Measurements from ENCODE around the gene ACOXL. TPM values are rescaled to one million over a fixed set of nuclear protein-coding genes. Genes with fewer than 3 reads are reported as not detected.

ACOXL gene
- total and polyA plus RNA-seq, 9 of the 15 experiments (the other 6 are each of a cell fraction or from before 2014, with no cell fraction given), result 0.31 to 0.56 TPM; not detected in 7

DNA sequence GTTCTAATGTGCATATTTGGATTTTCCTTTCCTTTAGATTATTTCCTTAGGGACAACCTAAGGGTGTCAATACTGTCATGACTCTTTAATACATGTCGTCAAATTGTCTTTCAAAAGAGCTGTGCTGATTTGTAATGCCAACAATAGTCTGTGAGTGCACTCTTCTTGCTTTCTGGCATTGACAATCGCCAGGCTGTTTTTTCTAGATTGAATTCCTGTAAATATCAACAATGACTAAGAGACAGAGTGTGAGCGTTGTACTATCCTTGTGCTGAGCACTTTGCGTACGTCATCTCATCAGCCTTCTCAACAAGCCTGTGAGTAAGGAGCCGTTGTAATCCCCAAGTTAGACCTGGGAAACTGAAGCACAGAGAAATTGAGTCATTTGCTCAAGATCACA lies 96.0 kb downstream of the ACOXL start (continued):
- no peak for TF ChIP-seq ZNF232 (CRISPR knock-in tag; IDR thresholded peaks at IDR 0.05)
- TF ChIP-seq, protein P1, sequence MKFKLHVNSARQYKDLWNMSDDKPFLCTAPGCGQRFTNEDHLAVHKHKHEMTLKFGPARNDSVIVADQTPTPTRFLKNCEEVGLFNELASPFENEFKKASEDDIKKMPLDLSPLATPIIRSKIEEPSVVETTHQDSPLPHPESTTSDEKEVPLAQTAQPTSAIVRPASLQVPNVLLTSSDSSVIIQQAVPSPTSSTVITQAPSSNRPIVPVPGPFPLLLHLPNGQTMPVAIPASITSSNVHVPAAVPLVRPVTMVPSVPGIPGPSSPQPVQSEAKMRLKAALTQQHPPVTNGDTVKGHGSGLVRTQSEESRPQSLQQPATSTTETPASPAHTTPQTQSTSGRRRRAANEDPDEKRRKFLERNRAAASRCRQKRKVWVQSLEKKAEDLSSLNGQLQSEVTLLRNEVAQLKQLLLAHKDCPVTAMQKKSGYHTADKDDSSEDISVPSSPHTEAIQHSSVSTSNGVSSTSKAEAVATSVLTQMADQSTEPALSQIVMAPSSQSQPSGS (CRISPR knock-in tag; IDR thresholded peaks at IDR 0.05), result no peak
- no peak for TF ChIP-seq CBX8 (IDR thresholded peaks at IDR 0.05; ENCODE audit: borderline replicate concordance, extremely low read depth, low read depth, low read length, poor library complexity, severe bottlenecking)

DNA sequence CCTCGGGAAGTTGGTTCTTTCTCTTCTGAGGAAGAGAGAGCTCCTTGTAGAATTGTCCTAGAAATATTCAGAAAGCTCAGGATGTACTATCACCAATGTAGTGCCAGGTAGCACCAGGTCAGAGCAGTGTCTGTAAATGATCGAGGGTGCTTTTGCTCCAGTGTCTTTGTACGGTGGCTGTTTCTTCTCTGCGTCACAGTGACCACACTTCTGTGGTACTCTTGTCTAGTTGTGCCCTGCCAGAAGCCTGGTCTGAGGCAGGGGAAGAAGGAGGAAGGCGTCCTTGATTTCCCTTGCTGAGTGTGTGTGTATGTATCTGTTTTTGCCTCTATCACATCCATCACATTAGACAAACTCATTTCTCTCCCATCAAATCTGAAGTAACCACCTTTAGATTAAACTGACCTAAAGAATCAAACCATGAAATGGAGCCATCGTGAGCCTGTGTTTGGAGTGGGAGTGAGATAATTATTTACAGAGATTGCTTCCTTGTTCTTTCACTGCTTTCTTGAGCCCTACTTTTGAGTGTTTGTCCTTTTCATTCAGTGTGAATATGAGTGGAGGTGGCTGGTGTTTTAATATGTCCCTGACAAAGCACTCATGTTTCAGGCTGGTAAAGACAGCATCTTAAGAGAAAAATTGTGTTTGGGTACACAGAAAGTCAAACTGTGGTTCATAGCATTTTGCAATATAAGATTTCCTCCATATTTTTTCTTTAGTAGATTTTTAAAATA lies 97.2 kb downstream of the ACOXL start:
- in situ Hi-C loops (cut with MboI), result no loop called here
- FAIRE-seq, result no peak
- DNase-seq (ENCODE audit: extremely low read depth in 1 of 4, low spot score in 3 of 4), result no peak
- Histone ChIP-seq H3K9ac (ENCODE audit: insufficient read depth in 1 of 2, low read depth in 2 of 2, low read length in 2 of 2) (no peak overlapping the region), H3K27ac (ENCODE audit: extremely low read depth, low read depth, low read length) (no peak overlapping the region), H2AFZ (ENCODE audit: low read depth, low read length) (no peak overlapping the region), H3K9me3 (replicated peaks; ENCODE audit: control insufficient read depth, insufficient read depth, low read depth, low read length) (no peaks in the 10 kb centered on the region; the same call in 1 of the 2 replicates), H3K4me1 (replicated peaks in 1 of 2; ENCODE audit: control insufficient read depth in 2 of 2, insufficient read depth in 2 of 2, low read length in 2 of 2) (no peaks in the 10 kb centered on the region), H3K27me3 (ENCODE audit: control insufficient read depth in 2 of 2, insufficient read depth in 2 of 2, low read length in 2 of 2) (peaks cover 11 to 30% of the 10 kb centered on the region in 2 experiments; a peak in 4 of 5 replicates), H4K20me1 (replicated peaks; ENCODE audit: control insufficient read depth, insufficient read depth, low read length) (no peaks in the 10 kb centered on the region), H3K4me2 (ENCODE audit: insufficient read depth, low read length) (no peak overlapping the region), H3K36me3 (ENCODE audit: control insufficient read depth, insufficient read depth, low read length) (no peaks in the 10 kb centered on the region), H3K79me2 (ENCODE audit: control insufficient read depth, insufficient read depth, low read length) (no peaks in the 10 kb centered on the region), H3K4me3 (no peak overlapping the region), H3K9me1 (ENCODE audit: control insufficient read depth, insufficient read depth, low read length) (no peaks in the 10 kb centered on the region)
- BruUV-seq (replicated peaks), result no TSS peak
- POLR2A ChIA-PET, result no interaction called here
- CTCF ChIA-PET (ENCODE audit: low intra/inter-chr PET ratio), result no interaction called here
- no peak for ATAC-seq
- 0% methylated on average over 6 of the region's 6 CpGs for WGBS (ENCODE audit: insufficient coverage, low coverage, missing lambda C conversion rate)
- intact Hi-C loops (cut with micrococcal nuclease), result no loop called here
- no peak for TF ChIP-seq TEAD4 (IDR thresholded peaks at IDR 0.05; ENCODE audit: low read length)
- TF ChIP-seq TEAD4 (CRISPR knock-in tag; IDR thresholded peaks at IDR 0.05; ENCODE audit: borderline replicate concordance), result no peak
- TF ChIP-seq, protein P2, sequence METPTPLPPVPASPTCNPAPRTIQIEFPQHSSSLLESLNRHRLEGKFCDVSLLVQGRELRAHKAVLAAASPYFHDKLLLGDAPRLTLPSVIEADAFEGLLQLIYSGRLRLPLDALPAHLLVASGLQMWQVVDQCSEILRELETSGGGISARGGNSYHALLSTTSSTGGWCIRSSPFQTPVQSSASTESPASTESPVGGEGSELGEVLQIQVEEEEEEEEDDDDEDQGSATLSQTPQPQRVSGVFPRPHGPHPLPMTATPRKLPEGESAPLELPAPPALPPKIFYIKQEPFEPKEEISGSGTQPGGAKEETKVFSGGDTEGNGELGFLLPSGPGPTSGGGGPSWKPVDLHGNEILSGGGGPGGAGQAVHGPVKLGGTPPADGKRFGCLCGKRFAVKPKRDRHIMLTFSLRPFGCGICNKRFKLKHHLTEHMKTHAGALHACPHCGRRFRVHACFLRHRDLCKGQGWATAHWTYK (CRISPR knock-in tag; IDR thresholded peaks at IDR 0.05), result no peak
- no peak for TF ChIP-seq NFYB (IDR thresholded peaks at IDR 0.05; ENCODE audit: extremely low read depth, insufficient read length)
- TF ChIP-seq, protein P3, sequence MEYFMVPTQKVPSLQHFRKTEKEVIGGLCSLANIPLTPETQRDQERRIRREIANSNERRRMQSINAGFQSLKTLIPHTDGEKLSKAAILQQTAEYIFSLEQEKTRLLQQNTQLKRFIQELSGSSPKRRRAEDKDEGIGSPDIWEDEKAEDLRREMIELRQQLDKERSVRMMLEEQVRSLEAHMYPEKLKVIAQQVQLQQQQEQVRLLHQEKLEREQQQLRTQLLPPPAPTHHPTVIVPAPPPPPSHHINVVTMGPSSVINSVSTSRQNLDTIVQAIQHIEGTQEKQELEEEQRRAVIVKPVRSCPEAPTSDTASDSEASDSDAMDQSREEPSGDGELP (CRISPR knock-in tag; IDR thresholded peaks at IDR 0.05; ENCODE audit: borderline replicate concordance), result no peak
- TF ChIP-seq U2AF1 (optimal IDR thresholded peaks at IDR 0.05; ENCODE audit: low read depth, low read length), result no peak
- no peak for TF ChIP-seq EWSR1 (IDR thresholded peaks at IDR 0.05; ENCODE audit: borderline replicate concordance, low read depth, partially characterized antibody)
- TF ChIP-seq, protein P4, sequence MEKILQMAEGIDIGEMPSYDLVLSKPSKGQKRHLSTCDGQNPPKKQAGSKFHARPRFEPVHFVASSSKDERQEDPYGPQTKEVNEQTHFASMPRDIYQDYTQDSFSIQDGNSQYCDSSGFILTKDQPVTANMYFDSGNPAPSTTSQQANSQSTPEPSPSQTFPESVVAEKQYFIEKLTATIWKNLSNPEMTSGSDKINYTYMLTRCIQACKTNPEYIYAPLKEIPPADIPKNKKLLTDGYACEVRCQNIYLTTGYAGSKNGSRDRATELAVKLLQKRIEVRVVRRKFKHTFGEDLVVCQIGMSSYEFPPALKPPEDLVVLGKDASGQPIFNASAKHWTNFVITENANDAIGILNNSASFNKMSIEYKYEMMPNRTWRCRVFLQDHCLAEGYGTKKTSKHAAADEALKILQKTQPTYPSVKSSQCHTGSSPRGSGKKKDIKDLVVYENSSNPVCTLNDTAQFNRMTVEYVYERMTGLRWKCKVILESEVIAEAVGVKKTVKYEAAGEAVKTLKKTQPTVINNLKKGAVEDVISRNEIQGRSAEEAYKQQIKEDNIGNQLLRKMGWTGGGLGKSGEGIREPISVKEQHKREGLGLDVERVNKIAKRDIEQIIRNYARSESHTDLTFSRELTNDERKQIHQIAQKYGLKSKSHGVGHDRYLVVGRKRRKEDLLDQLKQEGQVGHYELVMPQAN (IDR thresholded peaks at IDR 0.05; ENCODE audit: borderline replicate concordance), result no peak
- TF ChIP-seq, protein P5, sequence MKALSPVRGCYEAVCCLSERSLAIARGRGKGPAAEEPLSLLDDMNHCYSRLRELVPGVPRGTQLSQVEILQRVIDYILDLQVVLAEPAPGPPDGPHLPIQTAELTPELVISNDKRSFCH (CRISPR knock-in tag; IDR thresholded peaks at IDR 0.05), result no peak
- TF ChIP-seq, protein P5 (tag; IDR thresholded peaks at IDR 0.05), result no peak

Measured in K562 (cell line).